CD4-positive, alpha-beta T cell treated with Interleukin-2 at 100 ng/mL for 4 hours (primary cell): ENCODE measurements around the gene ZNF699.
"Not testable (repeated sequence)": the region's sequence is repeated elsewhere in the genome, so short reads cannot be mapped to it uniquely, and the experiment has no call there.

Experiments
- DNase-seq: peaks from one replicate; pipeline ENCODE4 v3.0.0-alpha.2; 2020; ENCODE audit warnings: low spot score

The ZNF699 gene

GRCh38 chr19:9289231-9289884 lies 20.3 kb downstream of the ZNF699 start:
- no peak for DNase-seq

- DNase-seq, result not testable (repeated sequence)
These were observed 26.2 kb downstream of the ZNF699 start for GRCh38 chr19:9283485-9283884.

- DNase-seq, result no peak
These were observed 58.4 kb downstream of the ZNF699 start for GRCh38 chr19:9251236-9251635.

DNA sequence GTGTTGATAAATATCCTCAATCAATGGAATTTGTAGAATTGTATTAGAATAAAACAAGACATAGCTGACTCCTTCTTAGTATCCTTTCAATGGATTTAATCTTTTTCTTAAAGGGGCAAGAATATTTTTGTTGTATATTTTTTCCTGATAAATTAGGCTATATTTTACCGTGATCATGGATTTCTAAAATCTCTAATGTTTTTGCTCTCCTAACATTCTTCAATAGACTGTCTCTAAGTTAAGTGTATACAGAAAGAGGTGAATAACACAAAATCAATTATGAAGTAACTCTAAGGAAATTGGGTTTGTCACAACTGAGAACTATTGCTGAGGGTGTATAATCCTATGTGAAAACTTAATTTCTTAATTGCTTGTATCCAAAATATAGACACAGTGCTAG lies 59.0 kb downstream of the ZNF699 start, which contains the start of gene OR7E24:
OR7E24 (plus strand) TSS at position 301 of the 400 bp plus-strand sequence. CDS start 114 bp downstream, outside the sequence.
- no peak for DNase-seq
